CD4-positive, alpha-beta memory T cell (primary cell): ENCODE results near the gene LFNG. TPM values are rescaled to one million over a fixed set of nuclear protein-coding genes. Genes with fewer than 3 reads are reported as not detected.

Experiments
- CTCF ChIA-PET: fragments of 350-600 bp; sonication (Branson Sonifier 250); formaldehyde crosslinking; loops from one replicate; lab custom pipeline; 2021; ENCODE audit warnings: inconsistent platforms; ENCODE audit not compliant: partially characterized antibody; lab: Charles Lee
- POLR2A ChIA-PET: fragments of 350-600 bp; sonication (Branson Sonifier 250); formaldehyde crosslinking; loops from one replicate; lab custom pipeline; 2021; ENCODE audit not compliant: partially characterized antibody; lab: Charles Lee
- DNase-seq, 5 donors: peaks; one replicate each; pipeline versions ENCODE4 v3.0.0 to v3.0.0-alpha.2; 2020 to 2022; ENCODE audit warnings: mixed read lengths in 1 of 5
- H3K27ac ChIP-seq: one replicate; pipeline ENCODE4 v1.7.0; 2013; ENCODE audit warnings: low read depth, low read length
- H3K27me3 ChIP-seq: 2 replicates; pipeline ENCODE4 v1.7.0; 2013; ENCODE audit warnings: mild to moderate bottlenecking, low read length, moderate library complexity; ENCODE audit not compliant: insufficient read depth
- H3K36me3 ChIP-seq: 2 replicates; pipeline ENCODE4 v1.7.0; 2013; ENCODE audit warnings: mild to moderate bottlenecking, low read length, moderate library complexity; ENCODE audit not compliant: insufficient read depth
- H3K4me1 ChIP-seq: 2 replicates; pipeline ENCODE4 v1.7.0; 2013; ENCODE audit warnings: mild to moderate bottlenecking, low read length, moderate library complexity; ENCODE audit not compliant: insufficient read depth
- H3K4me3 ChIP-seq, 2 donors: one replicate each; pipeline ENCODE4 v1.7.0; 2013; ENCODE audit warnings: low read length in 2 of 2, mild to moderate bottlenecking in 1 of 2
- H3K9me3 ChIP-seq, 2 donors: one replicate each; pipeline ENCODE4 v1.7.0; 2013; ENCODE audit warnings: low read length in 2 of 2, control low read depth in 1 of 2; ENCODE audit not compliant: control insufficient read depth in 1 of 2
- H3K27ac Mint-ChIP-seq, 7 donors: one replicate each; pipeline ENCODE4 v1.8.0; 2020 to 2021; ENCODE audit warnings: mixed read lengths in 7 of 7, mild to moderate bottlenecking in 6 of 7, inconsistent platforms in 3 of 7, moderate library complexity in 3 of 7
- H3K27me3 Mint-ChIP-seq, 2 donors: one replicate each; pipeline ENCODE4 v1.8.0; 2020 to 2021; ENCODE audit warnings: mixed read lengths in 2 of 2
- H3K36me3 Mint-ChIP-seq, 2 donors: one replicate each; pipeline ENCODE4 v1.8.0; 2020 to 2021; ENCODE audit warnings: mixed read lengths in 2 of 2, inconsistent platforms in 1 of 2, mild to moderate bottlenecking in 1 of 2
- H3K4me1 Mint-ChIP-seq, 4 donors: one replicate each; pipeline ENCODE4 v1.8.0; 2020 to 2021; ENCODE audit warnings: mixed read lengths in 4 of 4, mild to moderate bottlenecking in 1 of 4
- H3K4me3 Mint-ChIP-seq, 8 donors: one replicate each; pipeline ENCODE4 v1.8.0; 2020 to 2021; ENCODE audit warnings: mixed read lengths in 8 of 8, mild to moderate bottlenecking in 7 of 8, moderate library complexity in 6 of 8, inconsistent platforms in 3 of 8
- H3K9me3 Mint-ChIP-seq, 8 donors: one replicate each; pipeline ENCODE4 v1.8.0; 2020 to 2021; ENCODE audit warnings: mixed read lengths in 8 of 8, mild to moderate bottlenecking in 5 of 8, inconsistent platforms in 3 of 8, moderate library complexity in 1 of 8
- intact Hi-C: fragments of 100-400 bp; cut with micrococcal nuclease; formaldehyde crosslinking; loops from one replicate; pipeline ENCODE4 v1.15.1; 2023
- polyA plus RNA-seq, 2 donors: library from polyadenylated mRNA; unstranded; fragments of 300-500 nt; fragmentation: Illumina TruSeq; gene quantifications; one replicate each; pipeline ENCODE4 v1.2.3, GENCODE V29; 2021
- total RNA-seq, 2 experiments: library from RNA; stranded (reverse); gene quantifications; one replicate each; pipeline ENCODE4 v1.2.3, GENCODE V29; 2021

The LFNG gene
- total and polyA plus RNA-seq, 4 experiments from 2014 or later, result 0.09 to 127 (median 64.3) TPM

DNA sequence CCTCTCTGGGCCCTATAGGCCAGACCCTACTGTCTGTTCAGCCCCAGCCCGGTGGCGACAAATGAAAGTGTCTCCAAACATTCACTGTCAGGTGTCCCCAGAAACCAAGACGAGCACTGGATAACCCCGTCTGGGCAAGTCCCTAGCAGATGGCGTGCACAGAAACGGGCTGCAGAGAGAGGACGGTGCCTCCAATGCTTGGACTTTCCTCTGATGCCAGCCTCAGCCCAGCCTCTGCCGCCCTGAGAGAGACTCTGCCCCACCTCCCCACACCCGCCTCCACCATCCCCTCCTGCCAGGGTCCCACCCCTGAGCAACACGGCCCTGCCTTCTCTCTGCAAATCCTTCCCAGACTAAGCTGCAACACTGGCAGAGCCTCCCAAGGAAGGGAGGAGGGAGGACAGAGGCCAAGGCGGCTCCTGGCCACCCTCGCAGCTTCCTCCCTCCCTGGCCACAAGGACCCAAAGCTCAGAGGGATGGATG is 7.4 kb upstream of the LFNG start:
- Mint-ChIP-seq H3K9me3 (no peaks in the 10 kb centered on the region), H3K36me3 (no peaks in the 10 kb centered on the region), H3K4me3 (peak overlapping the region; percentile 64 to 89 (median 78)), H3K4me1 (peaks cover 29 to 64% (median 51%) of the 10 kb centered on the region in 4 donors), H3K27ac (peak overlapping the region; percentile 95 to 99 (median 97)), H3K27me3 (no peaks in the 10 kb centered on the region)
- Histone ChIP-seq H3K4me3 (peak overlapping the region in 1 of 2 donors; percentile 53), H3K9me3 (no peaks in the 10 kb centered on the region), H3K27me3 (no peaks in the 10 kb centered on the region), H3K4me1 (peaks cover 63% of the 10 kb centered on the region), H3K27ac (peak overlapping the region; percentile 73), H3K36me3 (no peaks in the 10 kb centered on the region)
- peak in 2 of 5 donors; percentile 35 to 75 for DNase-seq
- CTCF ChIA-PET, result interaction anchor here (4.6 kb wide), 1 partner anchor 16 kb away, joined by 29 read pairs; no protein-coding TSS in a partner anchor
- intact Hi-C loops, result no loop called here
- POLR2A ChIA-PET, result interaction anchor here (1.1 to 7.2 kb wide), 3 partner anchors 12 to 631 kb away, joined by 3 to 511 read pairs (median 27); partner anchors contain the start of gene LFNG

DNA sequence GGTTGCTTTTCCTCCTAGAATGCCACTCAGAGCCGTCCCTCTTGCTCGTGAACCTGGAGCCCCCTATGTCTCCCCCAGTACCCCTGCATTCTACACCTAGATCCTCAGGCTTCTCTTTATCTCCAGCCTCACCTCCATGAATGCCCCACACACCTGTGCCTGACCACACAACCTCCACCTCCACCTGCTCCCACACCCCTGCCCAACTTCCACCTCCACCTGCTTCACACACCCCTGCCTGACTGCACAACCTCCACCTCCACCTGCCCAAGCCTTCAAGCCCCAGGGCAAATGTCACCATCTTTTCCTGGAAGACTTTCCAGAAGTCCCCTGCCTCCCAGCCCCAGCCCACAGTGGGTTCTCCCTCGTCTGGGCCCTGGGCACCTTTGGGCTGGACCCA is 6.9 kb upstream of the LFNG start:
- CTCF ChIA-PET, result no interaction called here
- H3K4me1 Mint-ChIP-seq, result peaks cover 31 to 67% (median 52%) of the 10 kb centered on the region in 4 donors

DNA sequence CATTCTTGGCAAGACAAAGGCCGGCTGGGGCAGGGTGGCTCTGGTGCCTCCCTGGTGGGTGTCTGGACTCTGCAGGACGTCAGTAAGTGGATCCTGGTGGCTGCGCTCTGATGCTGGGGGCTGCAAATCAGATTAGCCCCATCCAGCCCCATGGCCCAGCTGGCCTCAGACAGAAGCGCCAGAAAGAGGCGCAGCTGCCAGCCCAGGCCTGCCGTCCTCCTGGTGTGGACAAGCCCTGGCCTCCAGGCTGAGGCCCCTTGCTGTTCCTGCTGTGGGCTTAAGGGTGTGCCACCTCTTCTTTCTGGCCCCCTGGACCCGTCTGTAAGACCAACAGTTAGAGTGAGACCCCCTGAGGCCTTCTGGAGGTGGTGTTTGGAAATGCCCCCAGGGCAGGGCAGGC is 5.9 kb upstream of the LFNG start:
- Histone ChIP-seq H3K4me3 (no peak overlapping the region), H3K27me3 (no peaks in the 10 kb centered on the region), H3K4me1 (peaks cover 60% of the 10 kb centered on the region), H3K27ac (no peak overlapping the region), H3K36me3 (no peaks in the 10 kb centered on the region), H3K9me3 (no peaks in the 10 kb centered on the region)
- intact Hi-C loops, result no loop called here
- Mint-ChIP-seq H3K4me1 (peaks cover 31 to 66% (median 52%) of the 10 kb centered on the region in 4 donors), H3K4me3 (no peak overlapping the region), H3K9me3 (no peaks in the 10 kb centered on the region), H3K27ac (peak overlapping the region in 3 of 7 donors; percentile 63 to 99 (median 98)), H3K36me3 (peaks cover 0 to 1% of the 10 kb centered on the region in 2 donors), H3K27me3 (no peaks in the 10 kb centered on the region)
- ChIA-PET CTCF (no interaction called here), POLR2A (interaction anchor here (7.2 kb wide), 1 partner anchor 10 kb away, joined by 511 read pairs; the partner anchor contains the start of gene LFNG)
- no peak for DNase-seq

More for the DNA sequence above, 6.9 kb upstream of the LFNG start:
- intact Hi-C loops, result no loop called here
- Histone ChIP-seq H3K27ac (peak overlapping the region; percentile 73), H3K36me3 (no peaks in the 10 kb centered on the region), H3K27me3 (no peaks in the 10 kb centered on the region), H3K4me3 (no peak overlapping the region), H3K4me1 (peaks cover 60% of the 10 kb centered on the region), H3K9me3 (no peaks in the 10 kb centered on the region)
- peaks cover 0 to under 1% of the 10 kb centered on the region in 2 donors for H3K36me3 Mint-ChIP-seq
- no peaks in the 10 kb centered on the region for H3K9me3 Mint-ChIP-seq
- peak overlapping the region; percentile 95 to 99 (median 97) for H3K27ac Mint-ChIP-seq
- H3K27me3 Mint-ChIP-seq, result no peaks in the 10 kb centered on the region
- H3K4me3 Mint-ChIP-seq, result peak overlapping the region in 7 of 8 donors; percentile 58 to 89 (median 77)
- POLR2A ChIA-PET, result interaction anchor here (7.2 kb wide), 1 partner anchor 11 kb away, joined by 511 read pairs; the partner anchor contains the start of gene LFNG
- DNase-seq, result no peak

DNA sequence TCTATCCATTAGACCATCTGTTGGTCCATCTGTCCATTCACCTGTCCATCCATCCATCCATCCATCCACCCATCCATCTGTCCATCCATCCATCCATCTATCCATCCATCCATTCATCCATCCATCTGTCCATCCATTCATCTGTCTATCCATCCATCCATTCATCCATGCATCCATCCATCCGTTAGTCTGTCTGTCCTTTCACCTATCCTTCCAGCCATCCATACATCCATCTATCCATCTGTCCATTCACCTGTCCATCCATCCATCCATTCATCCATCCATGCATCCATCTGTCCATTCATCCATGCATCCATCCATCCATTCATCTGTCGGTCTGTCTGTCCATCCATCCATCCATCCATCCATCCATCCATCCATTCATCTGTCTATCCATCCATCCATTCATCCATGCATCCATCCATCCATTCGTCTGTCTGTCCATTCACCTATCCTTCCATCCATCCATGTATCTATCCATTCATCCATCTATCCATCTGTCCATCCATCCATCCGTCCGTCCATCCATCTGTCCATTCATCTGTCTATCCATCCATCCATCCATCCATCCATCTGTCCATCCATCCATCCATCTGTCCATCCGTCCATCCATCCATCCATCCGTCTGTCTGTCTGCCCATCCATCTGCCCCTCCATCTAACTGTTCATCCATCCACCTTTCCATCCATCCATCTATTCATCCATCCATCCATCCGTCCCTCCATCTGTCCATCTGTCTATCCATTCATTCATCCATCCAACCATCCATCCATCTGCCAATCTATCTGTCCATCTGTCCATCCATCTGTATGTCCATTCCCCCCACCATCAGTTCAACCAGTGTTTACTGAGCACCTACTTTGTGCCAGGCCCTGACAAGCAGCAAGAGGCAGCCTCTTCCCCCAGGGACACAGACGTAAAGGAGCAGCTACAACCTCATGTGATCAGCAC is 4.8 kb upstream of the LFNG start:
- no peaks in the 10 kb centered on the region for H3K27me3 ChIP-seq
- H3K4me3 Mint-ChIP-seq, result no peak overlapping the region
- no peaks in the 10 kb centered on the region for H3K36me3 ChIP-seq
- H3K27ac Mint-ChIP-seq, result no peak overlapping the region
- CTCF ChIA-PET, result no interaction called here
- no peak for DNase-seq
- no peaks in the 10 kb centered on the region for H3K9me3 Mint-ChIP-seq
- H3K9me3 ChIP-seq, result no peaks in the 10 kb centered on the region
- no peak overlapping the region for H3K27ac ChIP-seq
- H3K4me1 ChIP-seq, result peaks cover 54% of the 10 kb centered on the region
- POLR2A ChIA-PET, result interaction anchor here (0.9 kb wide), 1 partner anchor 12 kb away, joined by 3 read pairs; no protein-coding TSS in a partner anchor
- no peaks in the 10 kb centered on the region for H3K27me3 Mint-ChIP-seq
- intact Hi-C loops, result no loop called here
- H3K4me1 Mint-ChIP-seq, result peaks cover 28 to 56% (median 43%) of the 10 kb centered on the region in 4 donors
- peaks cover 0 to 2% of the 10 kb centered on the region in 2 donors for H3K36me3 Mint-ChIP-seq
- no peak overlapping the region for H3K4me3 ChIP-seq

DNA sequence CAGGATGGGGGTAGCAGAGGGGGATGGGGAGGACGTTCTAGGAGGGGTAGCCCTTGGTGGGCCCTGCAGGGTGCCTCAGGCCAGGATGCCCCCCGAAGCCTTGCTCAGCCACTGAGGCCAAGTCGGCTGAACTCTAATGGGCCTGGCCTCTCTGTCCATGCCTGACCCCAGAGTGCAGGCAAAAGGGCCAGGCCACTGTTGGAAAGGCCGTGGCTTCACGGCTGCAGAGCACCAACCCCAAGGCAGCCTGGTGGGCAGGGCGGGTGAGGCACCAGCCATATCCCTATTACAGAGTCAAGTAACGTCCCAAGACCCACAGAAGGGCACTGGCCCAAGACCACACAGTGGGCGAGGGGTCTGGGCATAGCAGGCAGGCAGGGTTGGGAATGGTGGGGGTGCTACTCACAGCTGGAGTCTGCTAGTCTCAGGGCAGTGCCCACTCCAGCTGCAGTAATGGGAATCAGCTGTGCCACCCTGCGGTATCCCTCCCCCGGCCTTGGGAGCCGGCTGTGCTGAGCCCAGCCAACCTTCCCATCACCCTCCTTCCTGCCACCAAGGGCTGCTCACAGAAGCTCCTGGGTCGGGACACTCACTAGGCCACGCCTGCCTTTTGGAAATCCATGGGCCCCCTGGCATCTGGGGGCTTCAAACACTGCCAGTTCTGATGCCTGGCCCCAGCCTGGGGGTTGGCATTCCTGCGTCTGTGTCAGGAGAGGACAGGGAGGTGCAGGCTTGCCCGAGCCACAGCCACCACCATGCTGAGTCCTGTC is 4.0 kb upstream of the LFNG start:
- Mint-ChIP-seq H3K27me3 (no peaks in the 10 kb centered on the region), H3K36me3 (peaks cover under 1 to 8% of the 10 kb centered on the region in 2 donors), H3K4me1 (peaks cover 25 to 53% (median 36%) of the 10 kb centered on the region in 4 donors), H3K9me3 (no peaks in the 10 kb centered on the region), H3K27ac (peak overlapping the region in 1 of 7 donors; percentile 24), H3K4me3 (no peak overlapping the region)
- H3K27ac ChIP-seq, result no peak overlapping the region
- ChIA-PET POLR2A (interaction anchor here (0.9 to 1.4 kb wide), 2 partner anchors 11 to 13 kb away, joined by 3 to 4 read pairs; no protein-coding TSS in a partner anchor), CTCF (no interaction called here)
- no peaks in the 10 kb centered on the region for H3K27me3 ChIP-seq
- H3K36me3 ChIP-seq, result no peaks in the 10 kb centered on the region
- no peak for DNase-seq
- intact Hi-C loops, result no loop called here
- no peaks in the 10 kb centered on the region for H3K9me3 ChIP-seq
- no peak overlapping the region for H3K4me3 ChIP-seq
- peaks cover 46% of the 10 kb centered on the region for H3K4me1 ChIP-seq

DNA sequence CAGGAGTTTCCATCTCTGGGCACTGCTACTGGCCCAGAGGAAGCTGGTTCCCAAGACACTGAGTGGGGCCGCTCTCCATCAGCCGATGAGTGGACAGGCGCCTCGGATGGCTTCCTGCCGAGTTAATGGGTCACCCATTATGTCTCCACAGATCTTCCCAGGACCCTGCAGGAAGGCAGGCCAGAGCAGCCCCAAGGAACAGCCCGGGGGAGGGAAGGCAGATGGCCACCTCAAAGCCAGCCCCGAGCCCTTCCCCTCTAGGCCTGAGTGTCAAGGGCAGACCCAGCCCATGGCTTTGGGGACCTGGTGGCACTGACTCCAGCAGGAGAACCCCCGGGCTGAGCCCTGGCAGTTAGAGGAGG is 3.4 kb upstream of the LFNG start:
- Histone ChIP-seq H3K27ac (no peak overlapping the region), H3K4me1 (peaks cover 40% of the 10 kb centered on the region), H3K4me3 (no peak overlapping the region), H3K27me3 (no peaks in the 10 kb centered on the region), H3K9me3 (no peaks in the 10 kb centered on the region), H3K36me3 (no peaks in the 10 kb centered on the region)
- intact Hi-C loops, result no loop called here
- no peak for DNase-seq
- Mint-ChIP-seq H3K4me1 (peaks cover 25 to 51% (median 32%) of the 10 kb centered on the region in 4 donors), H3K9me3 (no peaks in the 10 kb centered on the region), H3K36me3 (peaks cover 4 to 11% of the 10 kb centered on the region in 2 donors), H3K27me3 (no peaks in the 10 kb centered on the region), H3K4me3 (no peak overlapping the region), H3K27ac (no peak overlapping the region)
- ChIA-PET POLR2A (interaction anchor here (1.4 to 15.7 kb wide), 2 partner anchors 6 to 13 kb away, joined by 4 to 511 read pairs; no protein-coding TSS in a partner anchor), CTCF (no interaction called here)
